ENCODE results near the gene ZNF624.

The ZNF624 gene

DNA sequence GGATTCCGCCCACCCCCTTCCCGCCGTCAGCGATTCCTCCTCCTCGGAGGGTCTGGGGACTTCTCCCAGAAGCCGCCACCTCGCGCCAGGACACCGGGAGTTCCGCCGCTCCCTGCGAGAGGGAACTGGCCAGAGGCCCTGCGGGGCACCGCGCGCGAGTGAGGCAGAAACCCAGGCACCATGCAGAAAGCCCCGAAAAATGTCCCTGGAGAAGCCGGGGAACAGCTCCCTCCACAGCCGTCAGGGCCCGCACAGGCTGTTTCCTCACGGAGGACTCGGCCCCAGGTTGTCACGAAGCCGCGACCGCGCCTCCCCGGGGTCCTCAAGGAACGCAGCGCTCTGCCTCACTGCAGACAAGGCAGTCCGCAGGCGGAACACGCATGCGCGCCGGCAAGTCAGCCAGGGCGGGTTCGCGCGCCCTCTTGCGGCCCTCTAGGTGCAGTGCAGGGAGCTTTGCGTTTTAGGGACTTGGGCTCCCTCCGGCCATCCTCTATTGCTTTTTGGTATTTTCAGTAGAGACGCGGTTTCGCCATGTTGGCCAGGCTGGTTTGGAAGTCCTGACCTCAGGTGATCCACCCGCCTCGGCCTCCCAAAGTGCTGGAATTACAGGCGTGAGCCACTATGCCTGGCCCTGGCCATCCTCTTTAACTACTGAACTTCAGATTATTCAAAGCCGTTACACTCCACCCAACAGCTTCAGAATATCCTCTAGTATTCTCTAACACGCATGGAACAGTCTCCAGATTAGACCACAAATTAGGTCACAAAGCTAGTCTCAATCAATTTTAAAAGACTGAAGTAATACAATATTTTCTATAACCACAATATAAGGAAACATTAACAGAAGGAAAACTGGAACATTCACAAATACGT, 64.3 kb downstream of the ZNF624 start:
- peak; percentile 95 for DNase-seq

DNA sequence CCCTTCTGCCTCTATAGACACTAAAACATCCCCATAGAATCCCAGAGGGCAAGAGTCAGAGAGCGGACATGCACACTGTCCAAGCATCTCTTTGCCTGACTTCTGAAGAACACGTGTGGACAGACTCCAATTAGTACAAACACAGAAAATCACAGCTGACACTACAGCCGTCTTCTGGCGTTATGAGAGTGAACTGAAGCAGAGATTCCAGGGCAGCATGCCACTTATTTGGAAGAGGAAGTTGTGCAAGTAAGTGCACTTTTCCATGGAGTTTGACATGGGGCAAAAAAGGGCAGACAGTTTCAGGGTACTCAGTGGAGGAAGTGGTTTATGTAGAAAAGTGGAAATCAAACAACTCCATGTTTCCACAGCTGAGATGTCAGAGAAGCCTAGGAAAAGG, 67.9 kb downstream of the ZNF624 start:
- no peak for DNase-seq

DNA sequence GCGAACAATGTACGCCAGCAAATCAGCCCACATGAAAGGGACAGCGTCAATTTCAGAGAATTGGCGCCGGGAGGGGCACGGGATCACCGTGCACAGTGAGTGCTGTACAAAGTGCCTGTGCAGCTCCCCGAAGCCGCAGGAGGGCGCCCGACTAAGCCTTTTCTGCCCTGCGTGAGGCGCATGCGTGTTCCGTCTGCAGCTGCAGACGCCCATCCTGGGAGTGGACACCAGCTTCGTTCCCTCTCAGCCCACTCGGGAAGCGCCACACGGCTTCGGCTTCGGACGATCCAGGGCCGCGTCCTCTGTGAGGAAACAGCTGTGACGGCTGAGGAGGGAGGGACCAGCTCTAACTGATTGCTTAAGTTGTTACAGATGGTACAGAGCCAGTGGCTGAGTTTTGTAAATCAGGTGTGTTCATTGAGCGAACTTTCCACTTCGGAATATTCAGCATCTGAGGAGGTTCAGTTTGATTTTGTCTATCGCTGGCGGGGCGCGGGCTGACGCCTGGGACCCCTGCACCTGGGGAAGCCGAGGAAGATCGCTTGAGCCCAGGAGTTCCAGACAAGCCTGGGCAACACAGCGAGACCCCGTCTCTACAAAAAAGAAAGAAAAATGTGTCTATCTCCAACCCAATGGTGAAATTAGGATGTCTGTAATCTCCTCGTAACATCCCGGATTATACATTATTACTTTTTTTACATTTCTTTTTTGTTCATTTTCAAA, 69.2 kb downstream of the ZNF624 start:
- DNase-seq: peak; percentile 92

DNA sequence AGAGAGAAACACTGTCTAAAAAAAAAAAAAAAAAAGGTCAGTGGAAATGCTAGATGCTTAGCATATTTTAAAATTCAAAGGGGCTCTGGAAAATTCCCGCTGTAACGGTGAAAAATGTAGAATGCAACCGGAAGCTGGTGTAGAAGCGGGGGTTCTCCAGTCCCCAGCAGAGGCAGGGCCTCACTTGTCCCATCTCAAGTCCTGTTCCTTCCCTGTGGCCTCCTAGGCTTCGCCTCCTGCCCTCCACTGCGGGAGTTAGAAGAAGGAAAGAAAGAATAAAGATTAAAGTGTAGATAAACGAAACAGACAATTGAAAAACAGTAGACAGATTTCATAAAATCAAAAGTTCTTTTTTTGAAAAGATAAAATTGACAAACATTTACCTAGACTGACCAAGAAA, 69.9 kb downstream of the ZNF624 start:
- no peak for DNase-seq

DNA sequence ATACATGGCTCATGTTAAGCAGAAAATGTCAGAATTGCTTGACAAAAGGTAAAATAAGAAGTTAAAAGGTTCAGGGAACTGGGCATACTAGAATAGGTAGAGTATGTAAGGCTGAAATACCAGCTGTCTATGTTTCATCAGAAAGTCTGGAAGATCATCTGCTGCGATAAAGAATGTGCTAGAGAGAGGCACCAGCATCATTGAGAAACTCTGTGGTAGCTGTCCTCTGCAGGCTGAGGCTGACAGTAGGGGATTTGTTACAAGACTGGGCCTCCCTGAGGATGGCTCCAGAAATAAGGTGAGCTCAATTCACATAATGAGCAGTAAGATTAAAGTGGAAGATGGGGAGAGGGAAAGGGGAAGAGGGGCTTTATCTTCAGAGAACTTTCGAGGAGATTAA, 80.2 kb downstream of the ZNF624 start:
- DNase-seq: no peak
